NK-92 (cell line): ENCODE data around the gene YOD1.

Experiments
- DNase-seq: peaks from one replicate; lab custom pipeline; 2025; ENCODE audit not compliant: unreplicated experiment; lab: John Stamatoyannopoulos, UW

YOD1 gene

DNA sequence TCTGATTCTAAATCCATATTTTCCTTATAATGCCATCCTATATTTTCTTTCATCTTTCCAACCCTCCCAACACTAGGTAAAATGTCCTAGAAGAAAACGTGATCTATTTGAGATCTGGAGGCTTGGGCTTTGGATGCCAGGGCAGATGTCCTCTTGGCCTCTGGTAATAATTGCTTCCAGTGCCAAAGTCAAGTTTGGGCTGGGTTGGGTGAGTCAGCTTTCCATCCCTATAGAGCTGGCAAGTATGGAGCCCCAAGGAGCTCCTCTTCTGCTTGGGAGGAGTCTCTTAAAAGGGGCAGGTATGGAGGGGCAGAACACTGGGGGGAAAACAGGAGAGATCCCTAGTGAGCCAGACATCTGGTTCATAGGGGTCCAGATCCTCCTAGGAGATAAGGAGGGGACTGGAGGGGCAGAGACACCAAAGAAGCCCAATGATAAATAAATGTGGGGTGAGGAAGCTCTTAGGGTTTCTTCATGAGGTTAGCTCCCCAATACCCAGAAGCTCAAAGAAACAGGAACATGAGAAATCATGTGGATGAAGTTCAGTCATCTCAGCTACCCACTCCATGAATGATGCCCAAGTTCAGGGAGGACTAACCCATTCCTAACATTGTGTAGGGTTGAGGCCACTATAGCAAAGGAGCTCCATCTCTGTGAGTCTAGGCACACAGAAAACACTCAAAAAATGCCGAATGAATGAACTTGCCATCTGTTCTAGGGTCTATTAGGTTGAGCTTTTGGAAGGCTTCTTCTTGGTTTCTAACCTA, 21.9 kb downstream of the YOD1 start:
- no peak for DNase-seq

DNA sequence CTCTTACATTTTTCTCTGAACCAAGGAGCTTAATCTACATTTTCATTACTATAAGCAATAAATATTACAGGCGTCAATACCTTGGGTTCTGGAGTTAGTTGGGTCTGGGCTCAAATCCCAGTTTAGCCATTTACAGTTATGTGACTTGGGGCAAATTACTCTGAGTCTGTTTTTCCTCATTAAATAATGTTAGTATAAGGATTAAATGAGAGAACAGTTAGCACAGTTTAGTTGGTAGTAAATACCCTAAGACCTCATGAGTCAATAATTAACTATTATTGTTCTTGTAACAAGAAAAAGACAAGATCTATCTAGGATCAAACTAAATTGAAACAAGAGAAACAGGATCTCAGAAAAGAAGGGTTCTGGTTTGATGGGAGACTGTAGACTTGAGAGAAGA, 23.1 kb downstream of the YOD1 start:
- no peak for DNase-seq

DNA sequence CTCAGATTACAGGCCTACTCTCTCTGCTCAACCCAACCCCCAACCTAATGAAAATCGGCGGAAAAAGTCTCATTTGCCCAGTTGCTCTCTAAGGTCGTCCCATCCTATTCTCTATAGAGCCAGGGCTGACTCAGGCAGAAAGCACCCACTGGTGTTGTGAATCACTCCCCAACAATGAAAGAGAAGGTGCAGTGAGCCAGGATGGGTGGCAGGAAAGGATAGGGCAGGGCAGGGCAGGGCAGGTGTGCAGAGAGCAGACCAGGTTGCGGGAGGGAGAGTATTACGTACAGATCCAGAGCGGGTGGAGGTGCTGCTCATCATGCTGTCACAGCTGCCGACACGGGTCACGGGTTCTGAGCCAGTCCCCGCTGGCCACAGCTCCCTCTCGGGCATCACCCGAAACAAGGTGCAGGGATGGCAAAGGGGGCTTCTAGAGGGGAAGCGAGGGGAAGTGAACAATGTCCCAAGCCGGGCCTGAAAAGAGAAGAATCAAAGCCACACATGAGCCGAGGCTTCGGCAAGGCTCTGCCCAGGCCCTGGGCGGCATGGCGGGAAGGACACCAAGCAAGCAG, 23.7 kb downstream of the YOD1 start:
- no peak for DNase-seq

DNA sequence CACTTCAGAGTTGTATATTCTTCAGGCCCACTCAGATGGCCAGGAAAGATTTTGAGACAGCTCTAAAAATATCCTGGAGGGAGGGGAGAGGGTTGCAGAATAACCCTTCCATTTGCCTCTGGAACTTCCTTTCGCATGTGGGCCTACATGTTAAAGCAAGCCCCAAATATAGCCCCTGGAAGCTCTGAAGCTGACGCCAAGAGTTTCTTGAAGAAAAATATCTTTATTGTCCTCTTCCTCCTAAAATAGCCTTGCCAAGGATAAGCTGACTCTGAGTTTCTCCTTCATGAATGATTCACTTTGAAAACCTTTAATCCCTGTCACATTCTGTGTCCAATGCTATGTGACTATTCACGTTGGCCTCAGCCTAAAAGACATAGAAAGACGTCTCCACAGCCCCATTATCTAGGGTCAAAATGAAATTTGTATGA, 24.9 kb downstream of the YOD1 start:
- no peak for DNase-seq

DNA sequence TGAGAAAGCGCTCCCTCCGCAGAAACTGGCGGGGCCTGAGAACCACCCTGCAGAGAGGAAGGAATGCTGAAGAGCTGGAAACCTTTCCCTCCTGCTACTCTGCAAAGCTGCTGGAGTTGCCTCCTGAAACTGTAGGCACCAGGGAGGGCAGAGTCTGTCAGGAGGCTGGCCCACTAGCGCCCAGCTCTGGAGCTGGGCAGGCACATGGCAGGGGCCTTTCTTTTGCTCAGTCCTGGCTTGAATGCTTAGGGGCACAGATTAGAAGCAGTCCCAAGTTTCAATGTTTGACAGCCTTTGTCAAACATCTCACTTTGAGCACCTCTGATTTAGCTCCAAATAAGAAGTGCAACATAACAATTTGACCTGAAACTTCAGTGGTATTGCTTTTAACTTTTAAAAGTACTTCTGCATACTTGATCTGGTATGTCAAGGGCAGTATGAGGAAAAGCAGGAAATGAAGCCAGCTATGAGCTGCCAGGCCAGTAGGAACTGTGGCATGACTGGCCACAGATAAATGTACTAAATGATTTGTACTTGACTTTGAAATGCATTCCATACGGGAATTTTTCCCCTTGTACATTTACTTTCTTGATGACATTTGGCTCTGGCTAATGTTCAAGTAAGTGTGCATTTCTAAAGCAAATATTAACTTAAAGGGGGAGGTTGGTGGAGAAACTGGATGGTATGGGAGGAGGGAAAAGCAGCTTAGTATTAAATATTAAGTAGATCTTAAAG, 25.7 kb downstream of the YOD1 start:
- no peak for DNase-seq

DNA sequence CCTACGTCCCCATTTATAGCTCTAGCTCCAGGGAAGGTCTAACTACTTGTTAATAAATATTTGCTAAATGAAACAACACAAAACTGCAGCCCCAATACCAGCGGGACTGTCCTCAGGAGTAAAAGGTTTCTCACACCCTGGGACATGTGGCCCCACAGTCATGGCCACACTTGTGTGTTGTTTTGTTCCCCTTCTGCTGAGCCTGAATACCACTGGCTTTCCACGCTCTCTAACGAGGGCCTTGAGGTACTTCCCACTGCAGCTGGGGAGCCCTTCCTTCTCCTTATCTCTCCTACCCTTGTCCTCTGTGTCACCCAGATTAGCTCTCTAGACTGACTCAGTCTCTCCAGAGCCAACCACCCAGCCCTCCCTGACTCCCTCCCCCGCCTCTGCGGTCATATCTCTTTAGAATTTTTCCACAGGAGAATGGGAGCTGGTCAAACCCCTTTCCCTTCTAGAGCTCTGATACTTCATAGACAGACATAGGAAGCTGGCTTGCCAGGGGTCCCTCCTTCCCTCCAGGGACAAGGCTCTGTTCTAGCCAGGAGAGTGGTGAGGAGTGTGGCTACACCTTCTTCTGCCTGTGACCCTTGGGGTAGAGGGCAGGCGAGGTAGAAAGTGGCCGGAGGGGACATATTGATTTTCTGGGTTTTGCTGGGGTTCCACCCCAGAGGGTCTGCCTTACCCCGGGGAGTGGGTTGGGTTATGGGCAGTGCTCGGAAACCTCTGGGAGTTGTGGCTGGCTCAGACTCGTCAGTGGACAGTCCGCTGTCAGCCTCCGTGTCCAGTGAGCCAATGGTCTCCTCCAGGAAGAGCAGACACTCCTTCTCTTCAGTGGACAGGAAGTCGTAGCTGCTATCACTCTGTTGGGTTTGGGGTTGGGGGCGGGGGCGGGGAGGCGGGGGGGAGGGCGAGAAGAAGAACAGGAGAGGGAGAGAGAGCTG, 26.5 kb downstream of the YOD1 start:
- DNase-seq = no peak

DNA sequence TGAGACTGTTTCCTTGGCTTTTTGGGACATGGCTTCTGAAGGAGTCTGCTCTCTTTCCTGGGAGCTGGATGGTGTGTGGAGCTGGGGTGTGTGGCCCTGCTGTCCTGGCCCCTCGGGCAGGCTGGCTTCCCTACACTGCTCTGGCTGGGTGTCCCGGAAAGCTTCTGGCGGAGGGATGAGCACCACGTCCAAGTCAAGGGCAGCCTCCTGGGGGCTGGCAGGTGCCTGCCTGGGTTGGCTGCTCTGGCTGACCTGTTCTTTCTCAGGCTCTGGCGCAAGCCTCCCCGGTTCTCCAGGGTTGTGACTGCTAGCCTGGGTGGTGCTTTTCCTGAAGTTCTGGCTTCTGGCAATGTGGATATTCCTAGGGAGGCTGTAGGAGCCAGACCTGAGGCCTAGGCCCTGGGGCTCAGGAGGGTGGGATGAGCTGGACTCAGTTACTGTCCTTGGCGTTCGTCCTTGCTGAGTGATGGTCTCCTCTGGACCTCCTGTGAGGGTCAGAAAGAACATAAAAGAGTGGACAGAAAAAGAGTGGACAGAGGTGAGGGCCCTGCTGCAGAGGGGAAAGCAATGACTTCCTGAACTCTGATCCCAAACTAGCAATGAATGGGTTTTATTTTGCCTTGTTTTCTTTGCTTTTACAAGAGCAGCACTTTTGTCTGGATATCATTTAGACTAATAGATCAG, 27.9 kb downstream of the YOD1 start:
- no peak for DNase-seq

DNA sequence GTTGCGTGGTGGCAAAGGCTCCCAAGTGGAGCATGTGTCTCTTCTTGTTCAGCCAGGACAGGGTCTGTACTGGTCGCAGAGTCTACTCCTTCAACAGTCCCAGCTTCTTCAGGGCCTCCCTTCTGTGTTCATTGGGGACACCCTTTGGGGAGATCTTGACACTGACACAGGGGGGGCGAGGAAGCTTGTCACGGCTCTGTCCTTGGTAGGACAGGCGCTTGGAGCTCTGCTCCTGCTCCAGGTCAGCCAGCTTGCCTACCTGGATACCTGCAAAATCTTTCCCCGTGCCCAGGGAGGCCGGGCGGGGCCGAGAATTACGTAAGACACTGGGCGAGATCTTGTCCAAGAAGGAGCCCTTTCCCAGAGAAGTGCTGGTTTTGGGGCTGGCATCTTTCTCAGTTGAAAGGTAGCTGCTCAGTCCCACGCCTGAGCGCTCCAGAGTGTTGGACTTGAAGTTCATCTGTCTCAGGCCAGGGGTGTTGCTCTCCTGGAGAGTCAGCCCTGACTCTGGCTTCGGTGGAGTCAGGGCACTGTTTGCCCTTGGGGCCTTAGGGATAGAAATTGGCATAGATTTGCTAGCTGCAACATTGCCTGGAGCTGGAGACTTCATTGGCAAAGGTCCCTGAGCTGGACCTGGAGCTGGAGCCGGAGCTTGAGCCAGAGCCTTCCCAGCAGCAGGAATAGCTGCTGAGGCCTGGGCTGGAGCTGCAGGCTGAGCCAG, 29.0 kb downstream of the YOD1 start:
- DNase-seq = no peak

DNA sequence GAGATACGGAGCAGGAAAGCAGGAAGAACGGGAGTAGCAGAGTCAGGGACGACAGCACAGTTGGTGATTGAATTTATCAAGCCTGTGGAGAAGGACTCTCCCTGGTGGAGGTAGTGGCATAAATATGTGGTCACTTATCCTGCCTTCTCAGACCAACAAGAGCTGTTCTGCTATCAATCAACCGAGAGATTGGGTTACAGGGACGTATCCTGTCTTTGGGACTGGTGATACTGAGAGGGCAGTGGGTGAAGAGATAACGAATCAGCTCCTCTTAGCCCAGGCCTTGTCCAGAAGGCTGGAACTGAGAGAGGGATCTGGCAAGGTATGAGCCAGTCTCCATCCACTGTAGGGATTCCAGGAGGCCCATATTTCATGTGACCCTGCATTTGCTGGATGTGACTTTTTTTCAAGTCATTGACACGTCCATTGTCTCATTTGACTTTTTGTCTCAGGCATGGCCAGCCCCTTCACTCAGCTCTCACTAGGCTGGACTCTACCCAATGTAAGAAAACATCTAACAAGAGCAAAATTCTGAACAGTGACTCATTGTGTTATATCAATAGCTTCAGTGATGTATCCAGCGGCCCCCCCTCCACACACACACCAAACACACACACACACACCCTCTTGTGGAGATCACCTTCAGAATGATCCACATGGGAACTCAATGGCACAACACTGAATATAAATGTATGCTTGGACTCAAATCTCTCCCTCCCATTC, 29.7 kb downstream of the YOD1 start:
- no peak for DNase-seq

DNA sequence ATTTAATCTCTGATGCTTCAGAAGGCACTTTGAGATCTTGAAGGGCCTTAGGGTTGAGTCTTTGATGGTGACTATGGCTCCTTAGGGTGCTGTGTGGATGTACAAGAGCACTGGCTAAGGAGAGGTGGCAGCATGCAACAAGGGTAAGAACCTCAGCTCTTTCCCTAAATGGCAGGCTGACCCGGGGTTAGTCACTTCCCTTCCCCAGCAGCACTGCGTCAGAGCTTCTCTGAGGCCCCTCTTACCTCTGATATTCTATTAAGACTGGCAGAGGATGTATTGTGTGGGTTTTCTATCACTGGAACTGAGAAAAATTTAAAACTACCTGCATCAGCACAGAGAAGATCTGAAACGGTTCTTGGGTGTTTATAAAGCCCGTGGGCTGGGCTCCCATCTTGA, 30.3 kb downstream of the YOD1 start:
- no peak for DNase-seq

DNA sequence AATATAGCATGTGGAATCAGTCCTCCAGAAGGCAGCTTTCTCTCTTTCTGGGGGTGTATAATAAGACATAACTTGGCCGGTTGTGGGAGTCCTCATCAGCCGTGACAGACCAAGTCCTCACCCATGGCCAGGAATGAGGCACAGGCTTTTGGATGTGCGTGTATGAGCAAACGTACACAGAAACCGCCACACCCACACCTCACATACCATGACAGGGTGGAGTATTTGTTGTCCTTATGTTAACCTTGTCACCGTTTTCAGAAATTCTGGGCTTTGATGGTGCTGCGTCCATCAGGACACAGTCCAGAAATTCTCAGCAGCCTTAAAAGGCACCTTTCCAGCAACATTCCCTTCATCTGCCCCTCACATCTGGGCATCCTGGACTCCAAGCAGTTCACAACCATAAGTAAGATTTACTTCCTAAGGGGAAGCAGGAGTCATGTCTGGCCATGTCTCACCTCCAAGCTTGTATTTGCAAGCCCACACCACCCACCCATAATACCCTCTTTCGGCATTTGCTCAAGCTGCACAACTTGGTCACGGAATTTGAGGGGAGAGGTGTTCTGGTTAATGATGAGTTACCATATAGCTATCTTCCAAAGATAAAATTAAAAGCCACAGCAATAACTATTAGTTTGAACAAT, 30.8 kb downstream of the YOD1 start:
- DNase-seq = no peak

DNA sequence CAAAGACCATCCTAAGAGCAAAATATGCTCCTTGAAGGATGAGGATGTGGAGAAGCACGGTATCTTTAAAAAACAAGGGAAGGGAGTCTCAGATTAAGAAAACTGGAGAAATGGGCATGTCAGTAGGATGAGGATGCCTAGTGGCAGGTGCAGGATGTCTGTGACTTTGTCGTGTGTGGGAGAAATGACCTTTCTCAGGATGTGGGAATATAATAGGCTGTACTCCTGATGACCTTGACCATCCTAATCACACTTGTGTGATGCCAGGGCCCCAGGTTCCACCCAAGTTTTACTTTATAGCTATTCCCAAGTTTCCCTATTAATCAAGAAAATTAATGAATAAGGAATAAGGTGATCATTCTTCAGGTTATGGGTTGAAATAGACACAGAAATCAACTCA, 31.3 kb downstream of the YOD1 start:
- DNase-seq = no peak

DNA sequence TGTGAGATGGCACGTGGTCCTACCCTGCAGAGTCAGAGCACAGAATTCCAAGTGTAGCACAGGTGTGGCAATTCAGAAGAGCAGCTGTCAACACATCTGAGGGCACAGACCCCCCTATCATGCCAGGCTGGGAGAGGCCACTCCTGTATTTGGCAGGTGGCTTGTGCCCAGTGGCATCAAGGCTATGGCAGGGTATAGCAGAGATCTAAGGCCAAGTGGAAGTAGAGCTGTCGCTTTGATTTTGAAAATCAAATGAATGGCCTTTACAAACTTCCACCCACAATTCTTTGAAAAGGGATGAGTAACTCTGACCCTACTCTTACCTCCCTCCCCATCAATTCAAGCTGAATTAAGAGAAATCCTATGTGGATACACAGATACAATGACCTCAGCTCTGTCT, 31.8 kb downstream of the YOD1 start:
- no peak for DNase-seq

DNA sequence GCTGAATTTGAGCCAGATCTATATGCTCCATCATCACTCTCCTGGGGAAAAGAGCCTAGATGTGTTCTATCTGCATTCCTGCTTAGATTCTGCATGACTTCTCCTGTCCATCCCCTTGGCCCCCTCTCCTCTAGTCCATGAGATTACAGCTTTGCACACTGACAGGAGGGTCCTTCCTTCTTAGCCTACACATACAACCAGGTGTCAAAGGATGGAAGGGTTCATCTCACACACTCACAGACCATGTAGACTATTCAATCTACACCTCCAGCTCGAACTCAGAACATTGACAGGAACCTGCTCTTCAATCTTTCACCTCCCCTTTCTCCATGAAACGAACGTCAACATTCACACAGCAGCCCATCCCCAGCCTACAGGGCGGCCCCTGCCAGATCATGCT, 32.3 kb downstream of the YOD1 start:
- no peak for DNase-seq

DNA sequence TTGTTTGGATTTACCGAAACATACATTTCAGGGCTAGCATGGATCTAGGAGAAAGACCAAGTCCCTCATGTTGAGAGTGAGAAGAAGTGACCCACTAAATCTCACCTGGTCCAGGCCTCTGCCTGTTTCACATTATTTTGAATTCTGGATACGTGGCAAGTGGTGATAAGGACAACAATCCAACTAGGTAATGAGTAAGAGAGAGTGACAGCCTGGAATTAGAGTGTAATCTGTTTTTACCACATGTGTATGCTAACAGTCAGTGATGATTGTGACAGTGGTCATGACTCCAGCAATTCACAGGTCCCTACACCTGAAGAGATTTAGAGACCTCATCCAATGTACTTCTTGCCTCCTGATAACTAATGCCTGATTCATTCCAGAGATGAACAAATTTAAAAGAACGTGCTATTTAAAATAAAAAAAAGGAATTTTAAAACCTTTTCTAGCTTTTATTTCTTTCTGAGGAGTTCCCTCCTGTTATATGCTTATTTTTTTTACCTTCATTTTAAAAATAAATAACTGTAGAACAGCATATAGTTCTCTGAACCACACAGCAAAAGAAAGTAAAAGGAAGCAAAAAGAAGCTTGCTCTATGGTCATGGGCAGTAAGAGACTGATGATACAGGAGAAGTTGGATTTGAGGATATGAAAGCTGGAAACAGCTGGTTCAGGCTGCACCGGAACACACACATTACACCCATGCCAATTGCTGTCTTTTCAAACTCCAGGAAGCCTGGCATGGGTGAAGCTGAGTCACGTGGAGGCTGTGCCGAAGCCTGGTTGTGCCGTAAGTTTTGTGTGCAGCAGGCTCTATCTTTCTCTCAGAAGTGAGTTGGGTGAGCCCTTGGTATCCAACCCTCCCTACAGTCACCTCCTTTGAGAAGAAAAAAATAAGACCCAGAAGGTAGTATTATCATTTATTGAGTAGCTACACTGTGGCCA, 33.1 kb downstream of the YOD1 start:
- no peak for DNase-seq

DNA sequence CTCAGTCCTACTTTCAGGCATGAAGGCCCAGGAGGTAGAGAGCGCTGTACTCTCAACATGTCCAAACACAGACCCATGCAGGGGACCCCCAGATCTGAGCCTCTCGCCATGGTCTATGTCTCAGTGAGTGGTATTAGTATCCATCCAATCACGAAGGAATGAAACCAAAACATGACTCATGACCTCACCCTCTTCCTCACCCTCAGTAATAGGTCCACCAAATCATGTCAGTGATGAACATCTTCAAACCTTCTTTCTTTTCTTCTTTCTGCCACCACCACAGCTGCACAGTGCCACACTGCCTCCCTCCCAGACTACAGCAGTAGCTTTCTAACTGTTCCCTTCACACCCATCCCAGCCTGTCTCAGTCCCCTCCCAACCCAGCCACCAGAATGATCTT, 35.2 kb downstream of the YOD1 start:
- DNase-seq = no peak

DNA sequence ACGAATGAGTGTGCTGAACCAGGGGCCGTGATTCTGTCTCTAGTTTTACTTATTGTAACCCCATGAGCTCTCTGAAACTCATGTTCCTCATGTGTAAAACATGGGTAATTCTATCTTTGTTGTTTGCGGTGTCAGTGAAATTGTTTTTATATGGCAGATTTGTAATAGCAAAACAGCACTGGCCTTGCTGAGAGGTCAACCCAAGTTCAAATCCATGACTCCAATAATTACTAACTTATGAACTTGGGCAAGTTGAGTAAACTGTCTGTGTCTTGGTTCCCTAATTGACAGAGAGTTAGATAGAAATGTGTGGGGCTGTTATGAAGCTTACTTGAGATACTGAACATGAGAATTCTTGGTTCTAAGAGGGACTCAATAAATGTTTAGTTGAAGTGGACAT, 36.3 kb downstream of the YOD1 start:
- no peak for DNase-seq
